ENCODE measurements around the gene CCDC54. TPM values are rescaled to one million over a fixed set of nuclear protein-coding genes. Genes with fewer than 3 reads are reported as not detected.

Gene CCDC54
- total and polyA plus RNA-seq, 2 of the 8 experiments (the other 6 are each of a cell fraction or from before 2014, with no cell fraction given) = not detected

DNA sequence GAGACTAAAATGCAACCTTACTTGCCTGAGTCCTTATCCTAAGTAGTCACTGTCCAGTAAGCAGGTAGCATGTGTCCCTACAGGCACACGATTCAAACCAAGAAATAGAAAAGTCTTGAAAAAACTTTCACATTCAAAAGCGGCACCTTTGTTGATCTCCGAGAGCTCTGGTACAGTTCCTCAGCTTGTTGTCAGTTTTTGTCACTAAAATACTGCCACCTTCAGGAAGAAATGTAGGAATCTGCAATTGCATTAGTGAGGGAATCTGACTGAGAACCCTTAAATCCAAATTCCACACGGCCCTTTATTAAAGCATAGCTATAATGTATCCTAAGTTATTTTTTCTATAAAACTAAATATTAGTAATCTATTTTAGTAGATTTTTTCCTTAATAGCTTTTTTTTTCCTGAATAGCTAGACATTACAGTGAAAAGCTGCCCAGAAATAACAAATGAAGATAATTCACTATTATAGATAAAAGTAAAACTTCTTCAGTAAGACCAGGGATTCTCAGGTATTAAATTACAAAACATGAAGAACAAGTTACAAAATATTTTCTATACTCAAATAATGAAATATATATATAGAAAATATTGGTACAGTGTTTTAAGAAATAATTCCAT is 44.0 kb downstream of the CCDC54 start (continued):
- TF ChIP-seq, protein P1, sequence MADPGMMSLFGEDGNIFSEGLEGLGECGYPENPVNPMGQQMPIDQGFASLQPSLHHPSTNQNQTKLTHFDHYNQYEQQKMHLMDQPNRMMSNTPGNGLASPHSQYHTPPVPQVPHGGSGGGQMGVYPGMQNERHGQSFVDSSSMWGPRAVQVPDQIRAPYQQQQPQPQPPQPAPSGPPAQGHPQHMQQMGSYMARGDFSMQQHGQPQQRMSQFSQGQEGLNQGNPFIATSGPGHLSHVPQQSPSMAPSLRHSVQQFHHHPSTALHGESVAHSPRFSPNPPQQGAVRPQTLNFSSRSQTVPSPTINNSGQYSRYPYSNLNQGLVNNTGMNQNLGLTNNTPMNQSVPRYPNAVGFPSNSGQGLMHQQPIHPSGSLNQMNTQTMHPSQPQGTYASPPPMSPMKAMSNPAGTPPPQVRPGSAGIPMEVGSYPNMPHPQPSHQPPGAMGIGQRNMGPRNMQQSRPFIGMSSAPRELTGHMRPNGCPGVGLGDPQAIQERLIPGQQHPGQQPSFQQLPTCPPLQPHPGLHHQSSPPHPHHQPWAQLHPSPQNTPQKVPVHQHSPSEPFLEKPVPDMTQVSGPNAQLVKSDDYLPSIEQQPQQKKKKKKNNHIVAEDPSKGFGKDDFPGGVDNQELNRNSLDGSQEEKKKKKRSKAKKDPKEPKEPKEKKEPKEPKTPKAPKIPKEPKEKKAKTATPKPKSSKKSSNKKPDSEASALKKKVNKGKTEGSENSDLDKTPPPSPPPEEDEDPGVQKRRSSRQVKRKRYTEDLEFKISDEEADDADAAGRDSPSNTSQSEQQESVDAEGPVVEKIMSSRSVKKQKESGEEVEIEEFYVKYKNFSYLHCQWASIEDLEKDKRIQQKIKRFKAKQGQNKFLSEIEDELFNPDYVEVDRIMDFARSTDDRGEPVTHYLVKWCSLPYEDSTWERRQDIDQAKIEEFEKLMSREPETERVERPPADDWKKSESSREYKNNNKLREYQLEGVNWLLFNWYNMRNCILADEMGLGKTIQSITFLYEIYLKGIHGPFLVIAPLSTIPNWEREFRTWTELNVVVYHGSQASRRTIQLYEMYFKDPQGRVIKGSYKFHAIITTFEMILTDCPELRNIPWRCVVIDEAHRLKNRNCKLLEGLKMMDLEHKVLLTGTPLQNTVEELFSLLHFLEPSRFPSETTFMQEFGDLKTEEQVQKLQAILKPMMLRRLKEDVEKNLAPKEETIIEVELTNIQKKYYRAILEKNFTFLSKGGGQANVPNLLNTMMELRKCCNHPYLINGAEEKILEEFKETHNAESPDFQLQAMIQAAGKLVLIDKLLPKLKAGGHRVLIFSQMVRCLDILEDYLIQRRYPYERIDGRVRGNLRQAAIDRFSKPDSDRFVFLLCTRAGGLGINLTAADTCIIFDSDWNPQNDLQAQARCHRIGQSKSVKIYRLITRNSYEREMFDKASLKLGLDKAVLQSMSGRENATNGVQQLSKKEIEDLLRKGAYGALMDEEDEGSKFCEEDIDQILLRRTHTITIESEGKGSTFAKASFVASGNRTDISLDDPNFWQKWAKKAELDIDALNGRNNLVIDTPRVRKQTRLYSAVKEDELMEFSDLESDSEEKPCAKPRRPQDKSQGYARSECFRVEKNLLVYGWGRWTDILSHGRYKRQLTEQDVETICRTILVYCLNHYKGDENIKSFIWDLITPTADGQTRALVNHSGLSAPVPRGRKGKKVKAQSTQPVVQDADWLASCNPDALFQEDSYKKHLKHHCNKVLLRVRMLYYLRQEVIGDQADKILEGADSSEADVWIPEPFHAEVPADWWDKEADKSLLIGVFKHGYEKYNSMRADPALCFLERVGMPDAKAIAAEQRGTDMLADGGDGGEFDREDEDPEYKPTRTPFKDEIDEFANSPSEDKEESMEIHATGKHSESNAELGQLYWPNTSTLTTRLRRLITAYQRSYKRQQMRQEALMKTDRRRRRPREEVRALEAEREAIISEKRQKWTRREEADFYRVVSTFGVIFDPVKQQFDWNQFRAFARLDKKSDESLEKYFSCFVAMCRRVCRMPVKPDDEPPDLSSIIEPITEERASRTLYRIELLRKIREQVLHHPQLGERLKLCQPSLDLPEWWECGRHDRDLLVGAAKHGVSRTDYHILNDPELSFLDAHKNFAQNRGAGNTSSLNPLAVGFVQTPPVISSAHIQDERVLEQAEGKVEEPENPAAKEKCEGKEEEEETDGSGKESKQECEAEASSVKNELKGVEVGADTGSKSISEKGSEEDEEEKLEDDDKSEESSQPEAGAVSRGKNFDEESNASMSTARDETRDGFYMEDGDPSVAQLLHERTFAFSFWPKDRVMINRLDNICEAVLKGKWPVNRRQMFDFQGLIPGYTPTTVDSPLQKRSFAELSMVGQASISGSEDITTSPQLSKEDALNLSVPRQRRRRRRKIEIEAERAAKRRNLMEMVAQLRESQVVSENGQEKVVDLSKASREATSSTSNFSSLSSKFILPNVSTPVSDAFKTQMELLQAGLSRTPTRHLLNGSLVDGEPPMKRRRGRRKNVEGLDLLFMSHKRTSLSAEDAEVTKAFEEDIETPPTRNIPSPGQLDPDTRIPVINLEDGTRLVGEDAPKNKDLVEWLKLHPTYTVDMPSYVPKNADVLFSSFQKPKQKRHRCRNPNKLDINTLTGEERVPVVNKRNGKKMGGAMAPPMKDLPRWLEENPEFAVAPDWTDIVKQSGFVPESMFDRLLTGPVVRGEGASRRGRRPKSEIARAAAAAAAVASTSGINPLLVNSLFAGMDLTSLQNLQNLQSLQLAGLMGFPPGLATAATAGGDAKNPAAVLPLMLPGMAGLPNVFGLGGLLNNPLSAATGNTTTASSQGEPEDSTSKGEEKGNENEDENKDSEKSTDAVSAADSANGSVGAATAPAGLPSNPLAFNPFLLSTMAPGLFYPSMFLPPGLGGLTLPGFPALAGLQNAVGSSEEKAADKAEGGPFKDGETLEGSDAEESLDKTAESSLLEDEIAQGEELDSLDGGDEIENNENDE (IDR thresholded peaks at IDR 0.05; ENCODE audit: insufficient replicate concordance, low read length) = peak; percentile 77
- TF ChIP-seq TEAD4 (IDR thresholded peaks at IDR 0.05; ENCODE audit: low read depth, low read length) (peak; percentile 97), CHD1 (IDR thresholded peaks at IDR 0.05; ENCODE audit: low read depth, low read length) (no peak), ATF3 (IDR thresholded peaks at IDR 0.05; ENCODE audit: insufficient read depth, low read depth, low read length) (no peak), YY1 (IDR thresholded peaks at IDR 0.05; ENCODE audit: low read depth, low read length) (no peak), SP2 (IDR thresholded peaks at IDR 0.05; ENCODE audit: low read length) (no peak), HDAC6 (IDR thresholded peaks at IDR 0.05; ENCODE audit: low read depth, low read length) (no peak), RAD21 (IDR thresholded peaks at IDR 0.05 in 1 of 2, conservative IDR thresholded peaks at IDR 0.05 in 1 of 2; ENCODE audit: low read depth in 2 of 2, low read length in 2 of 2) (peak; percentile 59 to 69), RFX5 (IDR thresholded peaks at IDR 0.05; ENCODE audit: borderline replicate concordance, low read depth, low read length) (no peak), SP1 (IDR thresholded peaks at IDR 0.05; ENCODE audit: low read depth, low read length) (no peak), ZNF274 (IDR thresholded peaks at IDR 0.05; ENCODE audit: borderline replicate concordance, extremely low read depth, low read length) (no peak)
